SU-DHL-6 (cell line): ENCODE measurements around the gene SCRG1.

Source experiments
- H2AFZ ChIP-seq: fragments of 200-600 bp; sonication (generic); 2 replicates; pipeline ENCODE4 v1.6.1; 2014; ENCODE audit warnings: low read depth, mild to moderate bottlenecking, moderate library complexity, mixed read lengths, antibody characterized with exemption, low read length; ENCODE audit not compliant: severe bottlenecking
- H3F3A ChIP-seq: fragments of 200-600 bp; shearing (Covaris generic); 2 replicates; pipeline ENCODE4 v1.6.0; 2016; ENCODE audit warnings: antibody characterized with exemption, mild to moderate bottlenecking; ENCODE audit not compliant: insufficient read depth
- H3K27ac ChIP-seq: fragments of 200-600 bp; sonication (generic); 2 replicates; pipeline ENCODE4 v1.5.1; 2016; ENCODE audit warnings: low read depth, mild to moderate bottlenecking, low read length, moderate library complexity, mixed read lengths
- H3K27me3 ChIP-seq: fragments of 200-600 bp; sonication (generic), shearing (Covaris generic); 2 replicates; pipeline ENCODE4 v1.6.0; 2014; ENCODE audit warnings: mild to moderate bottlenecking, low read length
- H3K36me3 ChIP-seq: fragments of 200-600 bp; sonication (generic); 2 replicates; pipeline ENCODE4 v1.6.1; 2014; ENCODE audit warnings: mild to moderate bottlenecking, low read length, mixed read lengths
- H3K4me2 ChIP-seq: fragments of 300-600, 200-600 bp; shearing (Covaris generic), sonication (generic); 2 replicates; pipeline ENCODE4 v1.6.0; 2014; ENCODE audit warnings: low read length, low read depth, mild to moderate bottlenecking; ENCODE audit not compliant: poor library complexity, severe bottlenecking
- H3K4me3 ChIP-seq: fragments of 200-600 bp; sonication (generic); 2 replicates; pipeline ENCODE4 v1.5.1; 2014; ENCODE audit warnings: antibody characterized with exemption, low read length, mild to moderate bottlenecking, mixed read lengths; ENCODE audit not compliant: insufficient read depth, poor library complexity, severe bottlenecking
- H3K79me2 ChIP-seq: fragments of 200-600 bp; sonication (generic); 2 replicates; pipeline ENCODE4 v1.6.1; 2014; ENCODE audit warnings: mild to moderate bottlenecking, low read length, moderate library complexity; ENCODE audit not compliant: insufficient read depth
- H3K9ac ChIP-seq: fragments of 200-600 bp; sonication (generic); 2 replicates; pipeline ENCODE4 v1.7.0; 2014; ENCODE audit warnings: mild to moderate bottlenecking, low read length
- H3K9me2 ChIP-seq: fragments of 200-600 bp; sonication (generic); replicated peaks from 2 replicates; pipeline ENCODE4 v1.6.1; 2014; ENCODE audit warnings: low read length; ENCODE audit not compliant: insufficient read depth
- H3K9me3 ChIP-seq: fragments of 200-600 bp; sonication (generic); 2 replicates; pipeline ENCODE4 v1.6.1; 2014; ENCODE audit warnings: low read length, mixed read lengths; ENCODE audit not compliant: insufficient read depth
- H4K20me1 ChIP-seq: fragments of 200-600 bp; sonication (generic); 2 replicates; pipeline ENCODE4 v1.6.1; 2014; ENCODE audit warnings: low read depth, mild to moderate bottlenecking, antibody characterized with exemption, low read length, moderate library complexity, mixed read lengths
- EZH2phosphoT487 ChIP-seq: fragments of 200-600 bp; sonication (generic), shearing (Covaris generic); conservative IDR thresholded peaks from 2 replicates; pipeline ENCODE4 v1.6.1; 2018; ENCODE audit warnings: mild to moderate bottlenecking, antibody characterized with exemption, low read length, moderate library complexity, mixed read lengths
- TF ChIP-seq, protein P1 (sequence below): fragments of 200-600 bp; sonication (generic); IDR thresholded peaks from one replicate; pipeline ENCODE4 v1.5.1; 2017; ENCODE audit warnings: antibody characterized with exemption, mild to moderate bottlenecking, low read length, moderate library complexity; ENCODE audit not compliant: insufficient read depth, poor library complexity, severe bottlenecking

The SCRG1 gene

DNA sequence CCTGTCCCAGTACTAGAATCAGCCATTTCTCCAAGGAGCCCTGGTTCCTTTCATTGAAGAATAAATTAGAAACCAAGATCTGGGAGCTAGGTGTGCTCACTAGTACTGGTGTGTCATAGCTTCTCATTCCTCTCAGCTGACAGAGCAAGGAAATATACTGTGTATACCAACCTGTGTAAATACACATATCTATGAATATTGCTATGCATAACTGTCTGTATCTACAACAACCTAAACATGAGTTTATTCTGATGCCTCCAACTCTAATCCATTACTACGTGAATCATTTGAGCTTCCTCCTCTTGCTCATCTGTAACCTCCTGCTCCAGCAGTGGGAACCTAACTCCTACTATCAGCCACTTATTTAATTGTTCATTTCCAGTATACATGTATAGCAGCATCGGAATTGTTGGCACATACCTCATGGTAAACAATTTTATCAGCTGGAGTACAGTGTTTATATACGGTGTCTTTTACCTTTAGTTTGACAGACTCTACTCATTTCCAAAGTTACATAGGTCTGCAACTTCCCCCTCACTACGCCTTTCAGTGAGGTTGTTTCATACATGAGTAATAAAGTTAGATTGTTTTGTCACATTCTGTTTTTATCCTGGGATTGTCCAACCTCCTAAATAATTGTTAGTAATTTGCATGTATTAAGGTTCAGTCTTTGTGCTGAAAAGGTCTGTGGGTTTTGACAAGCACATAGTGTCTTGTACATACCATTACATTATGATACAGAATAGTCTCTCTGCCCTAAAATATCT lies 7.1 kb upstream of the SCRG1 start:
- Histone ChIP-seq H3F3A (no peaks in the 10 kb centered on the region), H3K4me2 (no peak overlapping the region), H3K9ac (no peak overlapping the region), H3K9me3 (no peaks in the 10 kb centered on the region), H3K36me3 (no peaks in the 10 kb centered on the region), H3K4me3 (no peak overlapping the region), H2AFZ (no peak overlapping the region), H3K9me2 (no peaks in the 10 kb centered on the region), H4K20me1 (no peaks in the 10 kb centered on the region), H3K79me2 (no peaks in the 10 kb centered on the region), H3K27ac (no peak overlapping the region), H3K27me3 (no peaks in the 10 kb centered on the region)
- no peak for TF ChIP-seq EZH2phosphoT487
- TF ChIP-seq, protein P1, sequence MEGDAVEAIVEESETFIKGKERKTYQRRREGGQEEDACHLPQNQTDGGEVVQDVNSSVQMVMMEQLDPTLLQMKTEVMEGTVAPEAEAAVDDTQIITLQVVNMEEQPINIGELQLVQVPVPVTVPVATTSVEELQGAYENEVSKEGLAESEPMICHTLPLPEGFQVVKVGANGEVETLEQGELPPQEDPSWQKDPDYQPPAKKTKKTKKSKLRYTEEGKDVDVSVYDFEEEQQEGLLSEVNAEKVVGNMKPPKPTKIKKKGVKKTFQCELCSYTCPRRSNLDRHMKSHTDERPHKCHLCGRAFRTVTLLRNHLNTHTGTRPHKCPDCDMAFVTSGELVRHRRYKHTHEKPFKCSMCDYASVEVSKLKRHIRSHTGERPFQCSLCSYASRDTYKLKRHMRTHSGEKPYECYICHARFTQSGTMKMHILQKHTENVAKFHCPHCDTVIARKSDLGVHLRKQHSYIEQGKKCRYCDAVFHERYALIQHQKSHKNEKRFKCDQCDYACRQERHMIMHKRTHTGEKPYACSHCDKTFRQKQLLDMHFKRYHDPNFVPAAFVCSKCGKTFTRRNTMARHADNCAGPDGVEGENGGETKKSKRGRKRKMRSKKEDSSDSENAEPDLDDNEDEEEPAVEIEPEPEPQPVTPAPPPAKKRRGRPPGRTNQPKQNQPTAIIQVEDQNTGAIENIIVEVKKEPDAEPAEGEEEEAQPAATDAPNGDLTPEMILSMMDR: no peak

DNA sequence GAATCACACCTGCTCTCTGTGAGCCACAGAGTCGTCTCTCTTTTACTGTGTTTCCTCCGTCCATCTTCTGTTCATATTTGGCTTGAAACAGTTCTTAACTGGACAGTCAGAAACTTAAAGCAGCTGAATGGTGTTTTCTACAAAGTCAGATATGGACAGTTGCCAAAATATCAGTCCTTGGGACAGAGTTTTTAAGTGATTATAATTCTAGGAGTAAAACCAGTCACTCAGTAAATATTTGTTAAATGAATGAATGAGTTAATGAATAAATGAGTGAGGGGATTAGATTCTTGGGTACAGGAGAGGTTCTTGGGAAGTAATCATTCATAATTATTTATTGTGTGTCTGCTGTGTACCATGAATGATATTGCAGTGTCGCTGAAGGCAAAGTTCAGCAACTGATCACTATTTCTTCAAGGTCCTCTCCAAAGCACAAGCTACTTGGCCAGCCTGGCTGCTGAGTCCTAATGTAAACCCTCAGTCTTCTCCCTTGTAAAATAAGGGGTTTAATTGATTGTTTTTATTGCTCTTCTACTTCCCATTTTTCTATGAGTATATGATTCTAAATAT lies 5.5 kb upstream of the SCRG1 start:
- H3K9me3 ChIP-seq: no peaks in the 10 kb centered on the region
- H2AFZ ChIP-seq: no peak overlapping the region
- H3K27ac ChIP-seq: no peak overlapping the region
- no peaks in the 10 kb centered on the region for H3K79me2 ChIP-seq
- no peak overlapping the region for H3K4me3 ChIP-seq
- H3F3A ChIP-seq: no peaks in the 10 kb centered on the region
- H3K9me2 ChIP-seq: no peaks in the 10 kb centered on the region
- no peaks in the 10 kb centered on the region for H4K20me1 ChIP-seq
- no peak overlapping the region for H3K4me2 ChIP-seq
- TF ChIP-seq EZH2phosphoT487: no peak
- TF ChIP-seq, protein P1: no peak
- H3K27me3 ChIP-seq: no peaks in the 10 kb centered on the region
- H3K36me3 ChIP-seq: no peaks in the 10 kb centered on the region
- H3K9ac ChIP-seq: no peak overlapping the region

DNA sequence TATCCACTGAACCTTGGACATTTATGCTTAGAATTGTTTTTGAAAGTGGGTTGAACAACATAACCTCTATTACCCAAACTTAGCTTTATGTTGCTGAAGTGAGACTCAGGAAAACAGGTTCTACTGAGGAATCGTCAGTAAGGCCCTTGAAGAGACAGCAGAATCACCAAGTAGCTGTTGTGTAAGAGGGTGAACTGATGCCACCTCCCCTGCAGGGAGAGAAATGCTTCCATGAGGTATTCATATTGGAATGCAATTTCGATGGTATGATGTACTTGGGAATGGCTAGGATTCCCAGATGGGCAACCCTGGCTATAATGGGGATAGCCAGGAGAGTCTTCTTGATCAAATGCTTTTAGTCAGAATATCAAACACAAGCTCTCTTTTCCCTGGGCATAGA lies 4.1 kb upstream of the SCRG1 start:
- Histone ChIP-seq H2AFZ (no peak overlapping the region), H3K9ac (no peak overlapping the region), H3K27ac (no peak overlapping the region), H3K4me2 (no peak overlapping the region), H3F3A (no peaks in the 10 kb centered on the region), H3K4me3 (no peak overlapping the region), H3K9me2 (no peaks in the 10 kb centered on the region), H3K36me3 (no peaks in the 10 kb centered on the region), H3K9me3 (no peaks in the 10 kb centered on the region), H4K20me1 (no peaks in the 10 kb centered on the region), H3K79me2 (no peaks in the 10 kb centered on the region), H3K27me3 (no peaks in the 10 kb centered on the region)
- no peak for TF ChIP-seq EZH2phosphoT487
- TF ChIP-seq, protein P1: no peak
